ENCODE measurements around the gene GPR25. TPM values are rescaled to one million over a fixed set of nuclear protein-coding genes. Genes with fewer than 3 reads are reported as not detected.

Gene GPR25
- total RNA-seq, 1 experiment from 2014 or later, result not detected

DNA sequence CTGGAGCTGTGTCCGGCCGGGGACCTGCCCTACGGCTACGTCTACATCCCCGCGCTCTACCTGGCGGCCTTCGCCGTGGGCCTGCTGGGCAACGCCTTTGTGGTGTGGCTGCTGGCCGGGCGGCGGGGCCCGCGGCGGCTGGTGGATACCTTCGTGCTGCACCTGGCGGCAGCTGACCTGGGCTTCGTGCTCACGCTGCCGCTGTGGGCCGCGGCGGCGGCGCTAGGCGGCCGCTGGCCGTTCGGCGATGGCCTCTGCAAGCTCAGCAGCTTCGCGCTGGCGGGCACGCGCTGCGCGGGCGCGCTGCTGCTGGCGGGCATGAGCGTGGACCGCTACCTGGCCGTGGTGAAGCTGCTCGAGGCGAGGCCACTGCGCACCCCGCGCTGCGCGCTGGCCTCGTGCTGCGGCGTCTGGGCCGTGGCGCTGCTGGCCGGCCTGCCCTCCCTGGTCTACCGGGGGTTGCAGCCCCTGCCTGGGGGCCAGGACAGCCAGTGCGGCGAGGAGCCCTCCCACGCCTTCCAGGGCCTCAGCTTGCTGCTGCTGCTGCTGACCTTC, 412 bp downstream of the GPR25 start:
- no peak for DNase-seq (ENCODE audit: extremely low read depth, low read depth)

DNA sequence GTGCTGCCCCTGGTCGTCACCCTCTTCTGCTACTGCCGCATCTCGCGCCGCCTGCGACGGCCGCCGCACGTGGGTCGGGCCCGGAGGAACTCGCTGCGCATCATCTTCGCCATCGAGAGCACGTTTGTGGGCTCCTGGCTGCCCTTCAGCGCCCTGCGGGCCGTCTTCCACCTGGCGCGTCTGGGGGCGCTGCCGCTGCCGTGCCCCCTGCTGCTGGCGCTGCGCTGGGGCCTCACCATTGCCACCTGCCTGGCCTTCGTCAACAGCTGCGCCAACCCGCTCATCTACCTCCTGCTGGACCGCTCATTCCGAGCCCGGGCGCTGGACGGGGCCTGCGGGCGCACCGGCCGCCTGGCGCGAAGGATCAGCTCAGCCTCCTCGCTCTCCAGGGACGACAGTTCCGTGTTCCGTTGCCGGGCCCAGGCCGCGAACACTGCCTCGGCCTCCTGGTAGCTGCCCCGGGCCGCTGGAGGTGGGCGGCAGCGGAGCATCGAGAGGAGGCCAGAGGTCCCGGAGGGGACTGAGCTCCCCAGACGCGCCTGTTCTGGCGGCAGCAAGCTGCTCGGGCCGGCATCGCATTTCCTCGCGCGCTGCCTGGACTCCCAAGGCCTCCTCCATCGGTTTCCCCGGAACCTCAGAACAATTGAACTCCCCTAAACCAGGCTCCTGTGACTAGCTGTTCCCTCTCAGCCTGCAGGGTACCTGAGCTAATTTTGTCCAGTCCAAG, 1.1 kb downstream of the GPR25 start:
- DNase-seq (ENCODE audit: extremely low read depth, low read depth), result no peak

DNA sequence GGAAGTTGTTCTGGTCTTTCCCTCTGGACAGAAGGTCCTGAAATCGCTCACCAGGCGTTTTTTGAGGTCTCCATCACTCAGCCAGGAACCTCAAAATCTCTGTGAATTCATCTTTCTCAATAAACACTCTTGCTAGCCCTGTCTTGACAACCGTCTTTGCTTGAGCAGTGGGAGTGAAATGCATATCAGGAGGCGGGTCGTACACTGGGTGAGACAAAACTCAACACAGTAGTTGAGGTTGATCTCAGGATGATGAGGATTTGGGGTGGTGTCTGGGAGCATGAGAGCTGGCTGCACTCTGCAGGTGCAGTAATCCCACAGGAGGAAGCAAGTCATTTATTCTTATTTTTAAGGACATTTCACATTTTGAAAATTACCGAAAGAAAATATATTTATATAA, 1.9 kb downstream of the GPR25 start:
- DNase-seq (ENCODE audit: extremely low read depth, low read depth), result no peak

DNA sequence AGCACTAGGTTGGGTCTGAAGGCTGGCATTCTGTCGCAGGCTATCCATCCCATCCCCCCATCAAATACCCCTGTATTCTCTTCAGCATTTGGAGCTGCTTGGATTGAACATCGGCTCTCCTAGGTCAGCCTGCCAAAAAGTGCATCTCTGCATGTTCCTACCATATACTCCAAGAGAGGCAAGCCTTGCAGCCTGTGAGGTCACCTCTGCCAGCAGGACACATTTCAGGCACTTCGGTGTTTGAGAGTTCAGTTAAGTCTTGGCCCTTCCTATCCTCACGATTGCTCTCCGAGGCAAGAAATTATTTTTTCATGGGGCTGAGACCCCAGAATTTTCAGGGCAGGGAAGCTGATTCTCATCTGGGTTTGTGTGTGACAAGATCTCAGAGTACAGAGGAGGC, 2.6 kb downstream of the GPR25 start:
- DNase-seq (ENCODE audit: extremely low read depth, low read depth), result no peak

DNA sequence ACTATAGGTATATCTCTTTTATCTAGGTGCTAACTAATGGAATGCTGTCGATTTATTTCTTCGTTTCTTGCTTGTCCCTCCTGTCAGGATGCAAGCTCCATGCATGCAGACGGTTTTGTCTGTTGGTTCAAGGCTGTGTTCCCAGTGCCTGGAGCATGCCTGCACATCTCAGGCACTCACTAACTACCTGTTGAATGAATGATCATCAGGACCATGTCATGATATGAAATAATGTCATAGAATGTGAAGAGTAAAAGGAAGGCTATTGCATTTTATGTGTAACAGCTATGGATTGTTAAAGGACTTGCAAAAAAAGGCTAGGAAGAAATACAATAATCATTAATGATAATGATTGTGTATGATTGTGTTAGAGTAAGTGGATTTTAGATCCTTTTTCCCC, 4.2 kb downstream of the GPR25 start:
- DNase-seq (ENCODE audit: extremely low read depth, low read depth), result no peak

DNA sequence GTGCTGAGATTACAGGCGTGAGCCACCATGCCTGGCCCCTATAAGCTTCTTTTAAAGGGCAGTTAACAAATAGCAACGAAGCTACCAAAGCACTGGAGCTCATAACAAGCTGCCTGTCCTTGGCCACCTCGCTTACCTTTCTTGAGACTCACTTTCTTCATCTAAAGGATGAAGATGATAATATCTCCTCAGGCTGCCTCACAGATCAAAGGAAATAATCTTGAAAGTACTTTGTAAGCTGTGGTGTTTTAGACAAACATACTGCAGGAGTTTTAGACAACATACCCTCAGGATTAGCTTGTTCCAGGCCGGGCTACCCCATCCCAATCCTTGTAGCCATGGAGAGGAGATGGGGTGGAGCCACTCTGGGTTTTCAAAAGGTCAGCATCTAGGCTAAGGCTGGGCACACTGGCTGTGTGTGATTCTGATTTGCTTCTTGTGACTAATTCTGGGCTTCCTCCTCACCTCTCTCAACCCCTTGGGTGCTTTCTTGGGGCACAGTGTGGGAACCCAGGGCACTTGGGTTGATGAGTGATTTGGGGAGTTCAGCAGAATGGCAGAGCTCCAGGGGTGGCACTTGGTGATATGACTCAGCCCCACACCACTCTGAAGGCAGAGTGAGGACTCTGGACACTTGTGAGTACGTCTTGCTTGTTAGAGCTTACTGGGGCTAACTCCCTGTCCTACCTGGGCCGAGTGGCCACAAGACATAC, 5.2 kb downstream of the GPR25 start:
- DNase-seq (ENCODE audit: extremely low read depth, low read depth), result no peak

DNA sequence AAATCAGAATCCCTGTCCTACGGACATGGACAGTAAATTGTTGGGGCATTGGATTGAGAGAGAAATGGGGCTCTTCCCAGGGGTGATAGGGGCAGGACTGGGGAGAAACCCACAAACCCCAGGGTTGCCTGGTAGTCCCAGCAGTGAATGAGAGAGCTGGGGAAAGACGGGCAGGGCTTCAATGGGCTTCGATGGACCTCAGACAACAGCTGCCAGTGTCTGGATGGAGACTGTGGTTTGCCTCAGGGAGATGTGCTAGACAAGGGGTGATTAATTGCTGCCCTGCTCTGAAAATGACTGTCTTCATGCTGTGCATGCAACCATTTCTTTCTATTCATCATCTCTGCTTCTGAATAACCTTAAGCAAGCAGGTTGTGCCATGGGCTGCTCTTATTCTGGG, 7.4 kb downstream of the GPR25 start:
- DNase-seq (ENCODE audit: extremely low read depth, low read depth), result no peak

DNA sequence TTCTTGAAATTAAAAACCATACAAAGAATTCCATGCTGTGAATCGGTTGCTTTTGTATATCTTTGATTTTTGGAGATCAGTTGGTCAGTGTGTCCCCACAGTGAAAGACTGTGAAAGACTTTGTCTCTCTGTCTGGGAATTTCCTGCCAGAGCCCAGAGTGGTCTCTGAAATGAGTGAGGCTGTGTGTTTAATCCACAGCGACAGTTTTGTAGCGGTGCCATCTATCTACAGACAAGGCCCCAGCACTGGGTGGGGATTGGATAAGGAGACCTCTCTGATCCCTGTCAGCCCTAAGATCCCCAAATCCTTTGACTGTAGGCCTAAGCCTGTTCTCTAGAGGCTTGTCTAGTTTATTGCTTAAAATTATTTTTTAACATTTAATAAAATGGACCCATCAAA, 10.3 kb downstream of the GPR25 start:
- no peak for DNase-seq (ENCODE audit: extremely low read depth, low read depth)

DNA sequence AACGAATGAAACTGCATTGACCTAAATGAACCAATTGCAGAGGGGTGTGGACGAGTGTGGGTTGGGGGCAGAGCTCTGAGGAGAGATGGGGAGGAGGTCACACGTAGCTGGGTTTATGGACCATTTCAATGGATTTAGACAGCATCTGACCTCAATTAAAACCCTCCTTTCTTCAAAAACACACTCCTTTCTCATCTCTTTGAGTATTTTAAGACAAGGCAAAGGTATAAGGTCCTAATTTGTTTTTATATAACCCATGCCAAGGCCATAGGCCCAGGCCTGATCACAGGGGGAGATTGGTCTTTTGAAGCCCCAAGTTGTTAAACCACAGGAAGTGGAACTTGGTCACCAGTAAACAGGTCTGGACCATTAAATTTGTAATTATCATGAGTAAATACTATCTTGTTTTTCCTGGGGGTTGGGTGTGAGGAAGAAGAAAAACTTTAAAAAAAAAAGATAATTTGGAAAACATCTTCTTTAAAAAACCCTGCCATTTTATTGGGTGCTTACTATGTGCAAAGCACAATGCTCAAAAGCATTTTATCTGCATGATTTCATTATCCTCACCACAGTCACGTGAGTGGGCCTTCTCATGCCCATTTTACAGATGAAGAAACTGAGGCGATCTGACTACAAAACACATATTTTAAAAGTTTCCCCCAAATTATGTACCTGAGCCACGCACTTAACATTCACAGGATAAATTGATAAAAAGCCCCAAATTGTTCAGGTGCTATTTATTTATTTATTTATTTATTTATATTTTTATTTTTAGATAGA, 13.0 kb downstream of the GPR25 start:
- no peak for DNase-seq (ENCODE audit: extremely low read depth, low read depth)

DNA sequence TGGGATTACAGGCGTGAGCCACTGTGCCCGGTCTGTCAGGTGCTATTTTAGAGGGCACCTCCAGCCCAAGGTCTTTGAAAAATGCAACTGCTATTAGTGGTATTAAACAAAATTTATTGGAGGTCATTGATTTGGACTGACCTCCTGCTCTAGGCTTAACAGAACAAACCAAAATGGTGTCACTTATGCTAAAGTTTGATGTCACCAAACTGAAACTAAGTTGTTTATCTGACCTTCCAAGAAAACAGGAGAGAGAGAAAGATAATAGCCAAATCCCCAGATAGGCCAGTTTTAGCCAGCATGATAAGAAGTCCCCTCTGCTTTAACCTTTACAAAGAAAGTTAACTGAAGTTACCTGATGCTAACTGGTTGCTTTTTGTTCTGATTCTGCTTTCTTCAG, 13.8 kb downstream of the GPR25 start:
- DNase-seq (ENCODE audit: extremely low read depth, low read depth), result no peak

DNA sequence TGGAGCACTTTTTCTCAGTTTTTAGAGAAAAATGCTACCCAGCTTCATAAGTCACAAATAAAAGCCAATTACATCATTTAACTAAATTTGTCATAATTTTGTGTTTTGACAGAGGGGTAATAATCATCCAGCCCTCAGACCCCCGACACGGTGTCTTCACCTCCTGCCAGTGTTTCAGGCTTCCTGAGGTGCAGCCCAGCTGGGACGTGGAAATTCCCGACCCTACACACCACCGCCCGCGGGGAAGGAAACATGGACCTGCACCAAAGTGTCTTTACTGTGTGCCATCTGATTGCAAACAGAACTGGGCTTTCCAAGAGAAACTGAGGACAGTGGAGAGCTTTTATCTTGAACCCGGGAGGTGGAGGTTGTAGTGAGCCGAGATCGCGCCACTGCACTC, 14.3 kb downstream of the GPR25 start:
- DNase-seq (ENCODE audit: extremely low read depth, low read depth), result no peak

DNA sequence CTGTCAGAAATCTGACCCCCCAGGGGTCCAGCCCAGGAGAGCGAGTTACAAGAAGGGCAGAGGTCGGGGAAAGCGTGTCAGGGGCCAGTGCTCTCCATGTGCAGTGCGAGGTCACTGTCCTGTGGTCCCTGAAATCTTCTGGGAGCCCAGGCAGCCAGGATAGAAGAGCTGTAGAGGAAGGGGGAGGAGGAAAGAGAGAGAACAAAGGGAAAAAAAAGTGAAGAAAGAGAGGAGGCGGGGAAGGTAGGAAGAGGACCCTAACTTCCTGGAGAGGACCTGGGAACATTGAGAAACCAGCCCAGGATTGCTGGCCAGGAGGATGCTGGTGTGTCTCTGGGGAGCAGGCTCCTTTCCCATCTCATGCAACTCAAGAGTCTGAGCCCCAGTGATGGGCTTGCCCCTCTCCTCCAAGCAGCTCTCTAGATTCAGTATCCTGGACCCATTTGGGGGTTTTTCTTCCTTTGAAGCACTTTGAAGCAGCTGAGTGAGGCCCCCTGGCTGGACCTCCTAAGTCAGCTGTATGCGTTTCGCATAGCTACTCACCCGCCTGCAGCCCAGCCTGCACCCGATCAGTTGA, 15.1 kb downstream of the GPR25 start:
- no peak for DNase-seq (ENCODE audit: extremely low read depth, low read depth)

DNA sequence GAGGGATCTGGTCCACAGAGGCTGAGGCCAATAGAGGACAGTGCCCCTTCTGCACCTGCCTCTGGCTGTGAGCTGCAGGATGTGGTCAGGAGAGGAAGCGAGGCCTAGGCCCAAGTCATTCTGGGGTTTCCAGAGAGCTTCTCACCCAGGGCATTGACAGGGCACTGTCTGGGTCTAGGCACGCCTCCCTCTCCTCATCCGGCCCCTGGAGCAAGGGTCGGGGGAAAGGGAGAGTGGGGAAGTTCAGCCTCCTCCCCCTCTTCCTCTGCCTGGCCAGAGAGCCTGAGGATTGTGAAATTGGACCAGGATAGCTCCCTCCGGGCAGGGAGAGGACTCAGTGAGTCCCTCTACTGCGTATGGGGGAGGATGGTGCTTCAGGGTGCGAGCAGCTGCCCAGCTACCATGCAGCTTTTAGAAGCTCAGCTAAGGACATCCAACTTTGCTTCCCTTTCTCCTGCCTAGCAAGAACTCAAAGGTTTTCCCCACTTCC, 15.6 kb downstream of the GPR25 start:
- no peak for DNase-seq (ENCODE audit: extremely low read depth, low read depth)

DNA sequence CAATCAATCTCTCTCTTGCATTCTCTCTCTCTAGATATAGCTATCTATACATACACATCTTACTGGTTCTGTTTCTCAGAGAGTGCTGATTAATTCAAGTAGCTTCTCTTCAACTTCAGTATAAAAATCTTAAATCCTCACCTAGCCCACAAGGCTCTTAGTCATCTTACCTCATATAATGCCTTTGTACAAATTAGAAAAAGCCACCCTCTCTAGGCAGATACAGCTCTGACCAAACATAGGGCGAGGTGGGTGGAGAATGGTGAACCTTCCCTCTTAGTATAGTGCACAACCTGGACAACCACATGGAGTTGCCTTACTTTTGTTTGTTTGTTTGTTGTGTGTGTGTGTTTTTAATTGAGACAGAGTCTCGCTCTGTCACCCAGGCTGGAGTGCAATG, 16.8 kb downstream of the GPR25 start:
- DNase-seq (ENCODE audit: extremely low read depth, low read depth), result no peak

DNA sequence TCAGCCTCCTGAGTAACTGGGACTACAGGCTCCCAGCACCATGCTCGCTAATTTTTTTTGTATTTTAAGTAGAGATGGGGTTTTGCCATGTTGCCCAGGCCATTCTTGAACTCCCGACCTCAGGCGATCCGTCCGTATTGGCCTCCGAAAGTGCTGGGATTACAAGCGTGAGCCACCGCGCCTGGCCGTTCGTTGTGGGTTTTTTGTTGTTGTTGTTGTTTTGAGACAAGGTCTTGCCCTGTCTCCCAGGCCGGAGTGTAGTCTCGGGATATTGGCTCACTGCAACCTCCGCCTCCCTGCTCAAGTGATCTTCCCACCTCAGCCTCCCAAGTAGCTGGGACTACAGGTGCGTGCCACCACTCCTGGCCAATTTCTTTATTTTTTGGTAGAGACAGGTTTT, 17.2 kb downstream of the GPR25 start:
- DNase-seq (ENCODE audit: extremely low read depth, low read depth), result no peak

DNA sequence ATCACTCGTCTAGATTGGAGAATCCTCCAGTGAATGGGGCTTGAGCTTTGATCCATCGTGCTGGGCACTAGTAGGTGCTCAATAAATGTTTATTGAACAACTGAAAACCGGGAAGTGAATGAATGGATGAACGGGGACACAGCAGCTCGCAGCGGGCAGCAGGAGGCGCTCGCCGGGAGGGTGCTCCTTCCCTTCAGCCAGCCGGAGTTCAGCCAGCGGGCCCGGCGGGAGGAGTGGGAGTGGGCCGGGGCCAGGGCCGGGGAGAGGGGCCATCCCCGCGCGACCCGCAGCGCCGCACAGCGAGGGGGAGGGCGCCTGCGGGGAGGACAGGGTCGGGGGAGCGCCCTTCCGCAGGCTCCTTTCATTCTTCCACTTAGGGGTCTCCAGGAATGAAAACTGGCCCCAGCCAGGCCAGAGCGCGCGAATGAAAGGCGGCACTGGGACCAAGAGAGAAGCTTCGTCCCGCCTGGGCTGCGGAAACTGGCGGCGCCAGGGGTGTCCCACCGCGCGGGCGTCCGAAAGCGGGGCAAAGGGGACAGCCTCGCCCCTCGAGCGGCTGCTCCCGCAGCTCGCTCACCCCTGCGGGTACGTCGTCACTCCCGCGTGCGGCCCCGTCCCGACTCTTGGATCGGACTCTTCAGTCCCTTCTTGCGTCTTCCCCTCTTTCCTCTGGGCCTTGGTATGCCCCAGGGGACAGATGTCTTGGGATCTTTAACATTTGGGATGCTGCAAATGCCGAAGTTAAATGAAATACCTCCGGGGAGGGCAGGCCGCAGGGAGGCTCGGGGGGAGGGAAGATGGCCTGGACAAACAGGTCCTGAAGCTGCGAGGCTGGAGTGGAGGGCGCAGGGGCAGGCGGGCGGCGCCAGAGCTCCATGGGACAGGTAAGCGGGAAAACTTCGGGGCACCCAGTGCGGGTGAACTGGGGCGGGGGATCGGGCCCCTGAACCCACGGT, 18.3 kb downstream of the GPR25 start:
- DNase-seq (ENCODE audit: extremely low read depth, low read depth), result peak; percentile 30

DNA sequence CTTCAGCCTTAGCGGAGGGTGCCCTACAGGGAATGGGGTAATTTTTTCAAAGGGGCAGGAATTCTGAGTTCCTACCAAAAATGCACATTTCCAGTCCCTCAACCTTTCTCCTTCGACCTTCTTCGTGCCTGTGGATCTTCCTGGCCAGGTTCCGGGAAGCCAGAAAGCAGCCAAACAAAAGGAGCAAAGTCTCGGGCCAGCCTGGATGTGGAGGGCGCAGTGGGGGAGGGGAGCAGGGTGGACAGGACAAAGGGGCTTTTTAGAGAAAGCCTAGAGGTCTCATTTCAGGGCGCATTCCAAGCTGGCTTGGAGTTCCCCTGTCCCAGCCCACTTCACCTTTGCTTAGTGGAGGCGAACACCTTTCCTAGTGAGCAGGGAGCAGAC, 19.0 kb downstream of the GPR25 start:
- DNase-seq (ENCODE audit: extremely low read depth, low read depth), result no peak

DNA sequence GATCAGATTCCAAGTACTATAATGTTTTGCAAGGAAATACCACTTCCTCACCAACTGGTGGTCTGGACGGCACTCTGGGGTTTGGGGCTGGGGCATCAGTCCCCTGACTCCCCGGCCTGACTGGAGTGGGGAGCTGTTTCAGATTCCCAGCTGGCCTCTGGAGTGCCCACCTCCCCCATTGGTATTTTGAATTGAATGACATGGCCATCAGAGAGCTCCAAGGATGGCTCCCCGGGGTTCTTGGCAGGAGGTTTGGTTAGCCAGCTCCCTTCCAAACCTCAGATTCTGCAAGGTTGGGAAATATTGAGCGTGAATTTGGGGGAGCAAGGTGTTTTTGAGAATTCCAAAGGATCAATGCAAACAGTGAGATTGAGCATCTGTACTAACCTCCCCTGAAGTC, 19.8 kb downstream of the GPR25 start:
- no peak for DNase-seq (ENCODE audit: extremely low read depth, low read depth)

DNA sequence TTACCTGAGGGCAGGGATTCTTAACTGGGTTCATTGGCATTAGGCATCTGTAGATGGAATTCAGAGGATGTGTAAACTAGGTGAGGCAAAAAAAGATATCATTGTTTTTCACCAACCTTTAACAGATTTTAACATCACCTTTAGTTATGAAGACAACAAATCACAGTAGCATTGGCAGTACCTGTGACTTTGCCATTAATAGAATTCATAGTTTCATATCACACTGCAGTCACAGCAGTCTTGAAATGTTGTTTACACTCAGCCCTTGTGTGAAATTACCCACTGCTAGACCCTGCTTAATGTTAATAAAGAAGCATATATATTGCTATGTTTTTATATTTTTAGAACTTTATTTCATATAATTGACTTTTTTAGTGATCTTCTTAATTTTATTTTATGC, 20.2 kb downstream of the GPR25 start:
- DNase-seq (ENCODE audit: extremely low read depth, low read depth), result no peak

DNA sequence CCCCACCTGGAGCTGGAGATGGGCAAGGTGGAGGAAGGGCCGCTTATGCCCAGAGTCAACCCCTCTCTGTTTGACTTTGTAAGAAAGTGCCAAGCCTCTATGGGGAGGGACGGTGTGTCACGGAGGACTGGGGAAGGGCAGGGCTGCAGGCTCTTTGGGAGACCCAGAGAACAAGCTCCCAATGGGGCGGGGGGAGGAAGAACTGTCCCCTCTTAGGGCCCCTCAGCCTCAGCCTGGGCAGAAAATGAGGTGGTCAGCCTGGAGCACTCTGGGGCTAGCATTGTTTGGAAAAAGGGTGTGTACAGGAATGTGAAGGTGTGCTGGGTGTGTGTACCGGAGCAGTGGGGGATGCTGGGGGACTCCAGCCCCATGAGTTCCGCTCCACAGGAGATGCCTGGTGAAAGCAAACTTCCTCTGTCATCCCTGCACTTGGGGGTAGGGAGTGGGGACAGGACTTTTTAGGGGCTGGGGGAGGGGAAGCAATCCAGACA, 20.7 kb downstream of the GPR25 start:
- no peak for DNase-seq (ENCODE audit: extremely low read depth, low read depth)

All from NCI-H460 (cell line).